Measurements from ENCODE around the gene SLC41A2. TPM values are rescaled to one million over a fixed set of nuclear protein-coding genes. Genes with fewer than 3 reads are reported as not detected.
"Not testable (repeated sequence)": the region's sequence is repeated elsewhere in the genome, so short reads cannot be mapped to it uniquely, and the experiment has no call there.

Gene SLC41A2
- 74.6 TPM for total RNA-seq

GRCh38 chr12:104958001-104958804 lies at the start of gene SLC41A2:
Gene SLC41A2, minus strand, starts transcription at chr12:104958290. Its CDS starts 29,763 bp downstream, at chr12:104928527.
- DNase-seq (ENCODE audit: low spot score) = peak; percentile 78

DNA sequence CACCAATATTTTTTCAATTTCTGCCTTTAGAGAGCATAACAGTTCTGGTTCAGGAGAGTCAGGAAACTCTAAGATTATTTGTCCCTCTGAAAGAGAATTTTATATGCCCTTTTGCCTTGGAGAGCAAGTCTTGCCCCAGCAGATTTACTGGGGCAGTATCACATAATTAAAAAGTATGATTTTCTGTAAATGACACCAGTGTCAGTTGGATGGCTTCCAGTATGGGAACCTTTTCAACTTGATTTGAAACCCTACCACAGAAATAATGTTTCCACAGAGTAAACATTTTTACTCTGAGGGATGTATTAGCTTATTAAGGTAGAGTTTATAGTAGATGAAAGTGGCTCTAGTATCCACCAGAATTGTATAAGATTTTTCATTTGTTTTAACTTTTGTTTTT lies 43.4 kb upstream of the SLC41A2 start:
- no peak for DNase-seq (ENCODE audit: low spot score)

GRCh38 chr12:104999347-104999685 lies 41.2 kb upstream of the SLC41A2 start:
- DNase-seq (ENCODE audit: low spot score) = no peak

GRCh38 chr12:104998423-104999346 lies 40.6 kb upstream of the SLC41A2 start:
- DNase-seq (ENCODE audit: low spot score) = no peak

- DNase-seq (ENCODE audit: low spot score) = no peak
These were observed 39.5 kb upstream of the SLC41A2 start for GRCh38 chr12:104997541-104997940.

- no peak for DNase-seq (ENCODE audit: low spot score)
These were observed 36.2 kb upstream of the SLC41A2 start for GRCh38 chr12:104994336-104994735.

DNA sequence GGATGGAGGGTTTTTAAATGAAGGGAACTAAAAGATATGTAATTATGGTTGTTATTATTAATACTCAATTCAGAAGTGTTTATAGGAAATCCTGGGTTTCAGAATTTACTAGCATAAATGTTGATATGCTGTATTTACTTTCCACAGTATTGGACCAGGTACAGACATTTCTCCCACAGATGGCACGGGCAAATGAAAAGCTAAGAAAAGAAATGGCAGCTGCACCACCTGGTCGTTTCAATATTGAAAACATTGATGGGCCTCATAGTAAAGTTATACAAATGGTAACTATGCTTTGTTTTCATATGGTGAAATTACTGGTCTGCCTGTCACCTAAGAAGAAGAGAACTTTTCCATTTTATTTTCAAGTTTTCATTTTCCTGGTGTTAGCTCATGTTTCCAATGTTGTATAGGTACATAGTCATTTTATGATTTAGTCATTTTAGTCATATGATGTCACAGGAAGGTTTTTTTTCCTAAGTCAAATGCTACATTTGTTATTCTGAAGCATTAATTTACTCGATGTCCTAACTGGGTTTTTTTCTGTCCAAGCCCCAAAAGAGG lies 33.6 kb upstream of the SLC41A2 start:
- DNase-seq (ENCODE audit: low spot score) = no peak

- no peak for DNase-seq (ENCODE audit: low spot score)
These were observed 32.9 kb upstream of the SLC41A2 start for GRCh38 chr12:104990950-104991349.

DNA sequence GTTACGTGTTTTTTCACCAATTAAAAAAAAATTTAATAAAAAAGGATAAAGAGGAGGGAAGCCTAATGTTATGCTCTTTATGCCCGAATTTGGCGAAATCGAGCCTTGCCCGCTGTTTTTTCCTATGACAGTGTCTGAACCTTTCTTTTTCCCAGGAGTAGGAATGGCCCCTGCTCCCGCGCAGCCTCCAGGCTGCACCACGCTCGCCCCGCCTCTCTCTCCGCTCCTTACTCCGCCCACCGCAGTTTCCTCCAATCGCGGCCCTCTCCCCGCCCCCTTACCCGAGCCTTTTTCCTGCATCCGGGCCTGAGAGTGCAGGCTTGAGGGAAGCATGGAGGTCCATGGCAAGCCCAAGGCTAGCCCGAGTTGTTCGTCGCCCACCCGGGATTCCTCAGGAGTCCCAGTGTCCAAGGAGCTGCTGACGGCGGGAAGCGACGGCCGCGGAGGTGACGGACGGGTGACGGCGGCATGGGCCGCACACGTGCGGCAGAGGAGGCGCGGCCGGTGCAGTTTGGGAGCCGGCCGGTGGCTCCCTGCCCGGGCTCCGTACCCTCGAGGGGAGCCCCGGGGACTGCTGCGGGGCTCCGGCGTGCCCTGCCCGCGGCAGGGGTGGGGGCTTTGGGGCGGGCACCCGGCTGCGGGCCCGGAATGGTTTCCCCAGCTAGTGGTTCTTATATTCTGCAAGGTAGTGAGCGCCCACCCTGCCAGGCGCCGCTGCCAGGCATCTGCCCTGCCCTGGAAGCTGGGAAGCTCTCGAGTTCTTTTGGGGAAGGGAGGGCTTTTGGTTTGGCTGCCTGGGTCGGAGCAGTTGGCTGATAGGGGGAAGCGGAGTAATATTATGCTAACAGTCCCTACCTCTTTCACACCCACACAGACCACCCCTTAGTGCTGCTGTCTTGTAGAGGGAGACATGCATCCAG lies 28.2 kb upstream of the SLC41A2 start, which contains the start of gene NOPCHAP1:
TSS of gene NOPCHAP1 (plus strand) at position 295 of the 920 bp plus-strand sequence. CDS start at position 332, 37 bp downstream.
- DNase-seq (ENCODE audit: low spot score) = peak; percentile 91

GRCh38 chr12:104985206-104985605 lies 27.1 kb upstream of the SLC41A2 start:
- no peak for DNase-seq (ENCODE audit: low spot score)

DNA sequence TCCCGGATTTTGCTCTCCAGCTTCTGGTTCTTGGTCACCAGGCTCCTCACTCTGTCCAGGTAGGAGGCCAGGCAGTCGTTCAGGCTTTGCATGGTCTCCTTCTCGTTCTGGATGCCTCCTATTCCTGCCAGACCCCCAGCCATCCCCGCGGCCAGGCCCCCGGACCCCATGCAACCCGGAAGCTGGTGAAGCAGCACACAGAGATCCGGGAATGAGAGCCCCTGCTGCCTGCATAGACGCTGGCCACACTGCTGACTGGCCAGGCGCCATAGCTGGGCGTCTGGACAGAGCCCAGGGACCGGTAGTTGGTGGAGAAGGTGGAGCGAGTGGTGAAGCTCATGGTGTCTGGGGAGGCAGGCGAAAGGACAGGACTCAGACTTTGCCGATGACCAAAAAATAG lies 19.6 kb upstream of the SLC41A2 start:
- DNase-seq (ENCODE audit: low spot score) = not testable (repeated sequence)

DNA sequence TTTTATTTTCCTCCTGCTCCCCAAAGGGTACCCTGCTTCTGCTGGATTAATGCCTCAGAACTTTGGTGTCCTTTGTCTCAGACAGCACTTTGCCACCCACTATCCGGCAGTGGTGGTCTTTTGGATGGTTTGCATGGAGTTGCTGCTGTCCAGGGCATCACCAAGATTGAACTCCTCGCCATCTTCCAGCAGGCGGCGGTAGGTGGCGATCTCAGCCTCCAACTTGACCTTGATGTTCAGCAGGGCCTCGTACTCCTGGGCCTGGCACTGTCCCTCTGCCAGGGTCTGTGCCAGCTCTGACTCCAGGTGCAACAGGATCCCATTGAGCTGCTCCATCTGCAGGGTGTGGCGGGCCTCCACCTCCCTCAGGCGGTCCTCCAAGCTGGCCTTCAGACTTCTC lies 18.6 kb upstream of the SLC41A2 start:
- DNase-seq (ENCODE audit: low spot score) = no peak

DNA sequence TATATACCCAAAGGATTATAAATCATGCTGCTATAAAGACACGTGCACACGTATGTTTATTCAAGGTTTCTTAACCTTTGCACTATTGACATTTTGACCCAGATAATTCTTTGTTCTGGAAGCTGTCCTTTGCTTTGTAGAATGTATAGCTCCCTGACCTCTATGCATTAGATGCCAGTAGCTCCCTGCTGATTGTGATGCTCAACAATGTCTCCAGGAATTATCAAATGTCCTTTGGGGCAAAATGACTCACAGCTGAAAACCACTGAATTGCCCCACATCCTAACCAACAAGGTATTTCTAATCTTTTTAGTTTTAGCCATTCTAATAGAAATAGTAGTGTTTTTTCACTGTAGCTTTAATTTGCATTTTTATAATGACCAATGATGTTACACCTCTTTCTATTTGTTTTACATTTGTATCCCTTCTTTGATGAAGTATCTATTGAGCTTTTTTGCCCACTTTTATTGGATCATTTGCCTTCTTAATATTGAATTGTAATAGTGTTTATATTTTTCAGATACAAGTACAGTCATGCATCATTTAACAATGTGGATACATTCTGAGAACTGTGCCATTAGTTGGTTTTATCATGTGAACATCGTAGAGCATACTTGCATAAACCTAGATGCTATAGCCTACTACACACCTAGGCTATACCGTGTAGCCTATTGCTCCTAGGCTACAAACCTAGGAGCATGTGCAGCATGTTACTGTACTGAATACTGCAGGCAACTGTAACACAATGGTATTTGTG lies 17.7 kb upstream of the SLC41A2 start:
- no peak for DNase-seq (ENCODE audit: low spot score)

- DNase-seq (ENCODE audit: low spot score) = peak; percentile 61
These were observed 16.7 kb upstream of the SLC41A2 start for GRCh38 chr12:104974626-104975290.

GRCh38 chr12:104973250-104973649 lies 15.2 kb upstream of the SLC41A2 start:
- DNase-seq (ENCODE audit: low spot score) = no peak

DNA sequence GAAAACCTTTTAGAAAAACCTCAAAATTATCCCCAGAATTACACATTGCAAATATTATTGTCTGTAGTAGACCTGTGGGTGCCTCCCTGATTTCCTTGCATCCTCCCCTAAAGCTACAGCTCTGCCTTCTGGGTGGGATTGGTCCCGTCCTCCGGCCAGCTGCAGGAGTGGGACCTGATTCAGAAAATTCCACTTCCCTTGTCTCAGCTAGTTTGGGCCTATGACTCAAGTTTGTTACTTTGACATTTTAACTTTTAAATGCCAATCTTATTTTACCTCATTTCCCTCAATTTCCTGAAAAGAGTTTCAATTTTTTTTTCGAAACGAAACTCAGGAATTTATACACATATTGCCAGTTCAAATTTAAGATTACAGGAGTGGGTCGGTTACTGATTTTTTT lies 13.2 kb upstream of the SLC41A2 start:
- no peak for DNase-seq (ENCODE audit: low spot score)

DNA sequence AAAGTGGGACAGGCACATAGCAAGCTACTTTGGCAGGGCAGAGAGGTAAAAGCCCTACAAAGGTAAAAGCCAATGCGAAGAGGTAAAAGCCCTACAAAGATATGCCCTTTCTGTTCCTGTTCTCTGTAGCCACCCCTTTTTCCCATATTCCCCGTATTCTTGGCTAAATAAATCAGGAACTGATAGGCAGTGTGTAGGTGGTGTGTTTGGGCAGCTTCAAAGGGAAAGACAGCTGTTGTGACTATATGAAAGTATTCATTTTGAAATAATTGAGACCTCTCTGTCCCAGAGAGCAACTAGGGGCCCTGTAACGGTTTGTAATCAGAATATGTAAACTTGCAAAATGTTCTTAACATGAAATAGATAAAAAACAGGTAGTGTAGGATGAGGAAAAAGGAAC lies 11.3 kb upstream of the SLC41A2 start:
- DNase-seq (ENCODE audit: low spot score) = no peak

- no peak for DNase-seq (ENCODE audit: low spot score)
These were observed 8.6 kb upstream of the SLC41A2 start for GRCh38 chr12:104966677-104967076.

GRCh38 chr12:104964856-104965205 lies 6.7 kb upstream of the SLC41A2 start:
- no peak for DNase-seq (ENCODE audit: low spot score)

All from mucosa of gallbladder (tissue), 1 donor.